ENCODE results near the gene ADCY3. TPM values are rescaled to one million over a fixed set of nuclear protein-coding genes. Genes with fewer than 3 reads are reported as not detected.

The ADCY3 gene
- polyA plus RNA-seq, 1 of the 3 experiments (the other 2 are of a cell fraction), result 53.9 TPM

DNA sequence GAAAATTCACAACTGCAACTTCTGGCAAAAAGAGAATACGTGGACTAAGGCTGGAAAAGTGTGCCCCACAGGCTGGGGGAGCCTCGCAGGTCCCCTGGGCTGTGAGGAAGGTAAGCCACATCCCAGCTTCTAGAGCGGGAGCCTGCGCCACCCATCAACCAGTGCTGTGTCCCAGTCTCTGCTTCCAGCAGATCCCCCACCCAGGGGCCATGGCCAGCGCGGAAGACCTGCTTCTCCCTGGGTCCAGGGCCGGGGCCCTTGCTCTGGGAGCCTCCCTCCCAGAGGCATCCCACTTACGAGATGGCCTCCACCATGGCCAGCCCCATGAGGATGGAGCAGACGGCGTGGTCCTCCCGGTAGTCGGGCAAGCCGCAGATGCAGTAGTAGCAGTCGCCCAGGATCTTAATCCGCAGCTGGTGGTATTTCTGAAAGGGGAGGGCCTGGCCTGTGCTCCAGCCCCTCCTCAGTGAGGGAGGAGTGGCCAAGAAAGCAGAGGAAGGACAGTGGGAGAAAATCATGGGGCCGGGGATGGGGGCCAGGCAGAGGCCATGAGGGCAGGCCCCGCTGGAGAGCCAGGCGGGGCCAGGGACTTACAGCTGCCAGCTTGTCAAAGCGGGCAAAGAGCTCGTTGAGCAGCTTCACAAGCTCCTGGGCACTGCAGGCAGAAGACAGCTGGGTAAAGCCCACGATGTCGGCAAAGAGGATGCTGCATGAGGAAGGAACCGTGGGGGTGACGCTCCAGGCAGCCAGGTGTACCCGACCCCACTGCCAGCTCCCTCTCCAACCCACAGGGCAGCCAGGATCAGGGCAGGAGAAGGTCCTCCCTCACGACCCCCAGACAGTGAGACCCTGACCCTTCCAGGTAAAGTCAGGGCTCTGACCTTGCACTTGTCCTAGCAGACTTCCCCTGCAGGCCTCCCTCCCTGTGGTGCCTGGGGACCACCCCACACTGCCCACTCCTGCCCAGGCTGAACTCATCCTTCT lies 78.8 kb downstream of the ADCY3 start:
- Histone ChIP-seq H3K4me1 (ENCODE audit: control insufficient read depth in 1 of 2, insufficient read depth in 2 of 2, low read depth in 1 of 2, low read length in 1 of 2) (no peaks in the 10 kb centered on the region), H3K79me2 (ENCODE audit: insufficient read depth) (no peaks in the 10 kb centered on the region), H3K27me3 (ENCODE audit: insufficient read depth) (no peaks in the 10 kb centered on the region), H3K9me2 (no peaks in the 10 kb centered on the region), H3K4me3 (ENCODE audit: low read depth in 2 of 2, low read length in 1 of 2) (no peak overlapping the region), H3K4me2 (no peak overlapping the region), H4K20me1 (ENCODE audit: insufficient read depth) (no peaks in the 10 kb centered on the region), H3K9ac (no peak overlapping the region), H3K9me3 (no peaks in the 10 kb centered on the region), H3F3A (replicated peaks; ENCODE audit: insufficient read depth) (no peaks in the 10 kb centered on the region), H3K27ac (ENCODE audit: low read depth in 2 of 2, low read length in 1 of 2) (no peak overlapping the region), H3K36me3 (replicated peaks in 1 of 2; ENCODE audit: control insufficient read depth in 1 of 2, insufficient read depth in 2 of 2, low read length in 1 of 2) (peaks cover 0 to 2% of the 10 kb centered on the region in 2 experiments), H2AFZ (ENCODE audit: low read depth) (no peak overlapping the region)
- ChIA-PET POLR2A (no interaction called here), CTCF (interaction anchor here (0.9 kb wide), 1 partner anchor 451 kb away, joined by 3 read pairs; no protein-coding TSS in a partner anchor)
- no peak for DNase-seq
- TF ChIP-seq, protein P1, sequence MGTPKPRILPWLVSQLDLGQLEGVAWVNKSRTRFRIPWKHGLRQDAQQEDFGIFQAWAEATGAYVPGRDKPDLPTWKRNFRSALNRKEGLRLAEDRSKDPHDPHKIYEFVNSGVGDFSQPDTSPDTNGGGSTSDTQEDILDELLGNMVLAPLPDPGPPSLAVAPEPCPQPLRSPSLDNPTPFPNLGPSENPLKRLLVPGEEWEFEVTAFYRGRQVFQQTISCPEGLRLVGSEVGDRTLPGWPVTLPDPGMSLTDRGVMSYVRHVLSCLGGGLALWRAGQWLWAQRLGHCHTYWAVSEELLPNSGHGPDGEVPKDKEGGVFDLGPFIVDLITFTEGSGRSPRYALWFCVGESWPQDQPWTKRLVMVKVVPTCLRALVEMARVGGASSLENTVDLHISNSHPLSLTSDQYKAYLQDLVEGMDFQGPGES (IDR thresholded peaks at IDR 0.05; ENCODE audit: low read depth, low read length), result no peak
- TF ChIP-seq MXI1 (IDR thresholded peaks at IDR 0.05; ENCODE audit: low read depth, low read length) (no peak), RCOR1 (IDR thresholded peaks at IDR 0.05; ENCODE audit: low read length) (no peak), SMC3 (IDR thresholded peaks at IDR 0.05; ENCODE audit: low read depth, low read length) (no peak)
- 95% methylated on average over 17 of the region's 26 CpGs for WGBS (ENCODE audit: low lambda C conversion rate)

DNA sequence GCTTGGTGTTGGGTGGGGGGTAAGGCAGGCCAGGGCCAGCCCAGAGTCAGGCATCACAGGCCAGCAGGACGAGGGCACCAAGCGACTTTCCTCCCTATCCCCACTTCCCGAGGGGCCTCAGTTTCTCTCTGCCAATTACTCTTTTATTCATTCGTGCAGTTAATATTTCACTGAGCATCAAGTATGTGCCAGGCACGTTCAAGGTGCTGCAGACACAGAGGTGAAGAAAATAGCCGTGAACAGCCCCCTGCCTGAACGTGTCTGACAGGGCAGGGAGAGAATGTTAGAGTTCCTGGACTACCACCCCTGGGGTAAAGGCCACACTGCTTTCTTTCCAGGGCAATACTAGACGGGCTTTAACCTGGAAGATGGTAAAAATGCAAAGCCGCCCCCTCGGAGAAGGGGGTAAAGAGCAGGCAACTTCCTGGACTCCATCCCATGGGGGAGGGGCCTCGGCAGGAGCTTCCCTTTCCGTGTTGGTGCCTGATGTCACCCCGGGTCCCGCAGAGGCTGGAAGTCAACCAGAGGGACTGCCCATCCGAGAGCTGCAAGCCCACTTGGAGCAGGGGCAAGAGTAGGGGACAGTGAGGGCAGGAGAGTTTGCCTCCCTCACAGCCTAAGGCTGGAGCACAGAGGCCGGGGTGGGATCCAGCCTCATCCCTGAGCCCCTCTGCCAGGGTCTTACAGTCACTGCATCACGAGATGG lies 79.7 kb downstream of the ADCY3 start:
- H3K27me3 ChIP-seq (ENCODE audit: insufficient read depth), result no peaks in the 10 kb centered on the region
- 89% methylated on average over 17 of the region's 17 CpGs for WGBS (ENCODE audit: low lambda C conversion rate)
- no peaks in the 10 kb centered on the region for H3K9me3 ChIP-seq
- H4K20me1 ChIP-seq (ENCODE audit: insufficient read depth), result no peaks in the 10 kb centered on the region
- H3K79me2 ChIP-seq (ENCODE audit: insufficient read depth), result no peaks in the 10 kb centered on the region
- H3K36me3 ChIP-seq (replicated peaks in 1 of 2; ENCODE audit: control insufficient read depth in 1 of 2, insufficient read depth in 2 of 2, low read length in 1 of 2), result peaks cover 0 to 2% of the 10 kb centered on the region in 2 experiments
- no peak for DNase-seq
- H3K4me2 ChIP-seq, result no peak overlapping the region
- no peaks in the 10 kb centered on the region for H3F3A ChIP-seq (replicated peaks; ENCODE audit: insufficient read depth)
- H2AFZ ChIP-seq (ENCODE audit: low read depth), result no peak overlapping the region
- no peaks in the 10 kb centered on the region for H3K4me1 ChIP-seq (ENCODE audit: control insufficient read depth in 1 of 2, insufficient read depth in 2 of 2, low read depth in 1 of 2, low read length in 1 of 2)
- ChIA-PET CTCF (no interaction called here), POLR2A (no interaction called here)
- H3K9me2 ChIP-seq, result no peaks in the 10 kb centered on the region
- H3K9ac ChIP-seq, result no peak overlapping the region
- H3K4me3 ChIP-seq (ENCODE audit: low read depth in 2 of 2, low read length in 1 of 2), result no peak overlapping the region
- no peak overlapping the region for H3K27ac ChIP-seq (ENCODE audit: low read depth in 2 of 2, low read length in 1 of 2)
- no peak for TF ChIP-seq EZH2phosphoT487 (IDR thresholded peaks at IDR 0.05; ENCODE audit: borderline replicate concordance, low read depth)
- TF ChIP-seq POLR2AphosphoS5 (IDR thresholded peaks at IDR 0.05; ENCODE audit: low read depth, low read length), result no peak
- TF ChIP-seq, protein P2, sequence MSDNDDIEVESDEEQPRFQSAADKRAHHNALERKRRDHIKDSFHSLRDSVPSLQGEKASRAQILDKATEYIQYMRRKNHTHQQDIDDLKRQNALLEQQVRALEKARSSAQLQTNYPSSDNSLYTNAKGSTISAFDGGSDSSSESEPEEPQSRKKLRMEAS (IDR thresholded peaks at IDR 0.05; ENCODE audit: low read depth), result no peak
- TF ChIP-seq, protein P1 (IDR thresholded peaks at IDR 0.05; ENCODE audit: low read depth, low read length), result no peak
- TF ChIP-seq, protein P3, sequence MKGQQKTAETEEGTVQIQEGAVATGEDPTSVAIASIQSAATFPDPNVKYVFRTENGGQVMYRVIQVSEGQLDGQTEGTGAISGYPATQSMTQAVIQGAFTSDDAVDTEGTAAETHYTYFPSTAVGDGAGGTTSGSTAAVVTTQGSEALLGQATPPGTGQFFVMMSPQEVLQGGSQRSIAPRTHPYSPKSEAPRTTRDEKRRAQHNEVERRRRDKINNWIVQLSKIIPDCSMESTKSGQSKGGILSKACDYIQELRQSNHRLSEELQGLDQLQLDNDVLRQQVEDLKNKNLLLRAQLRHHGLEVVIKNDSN (IDR thresholded peaks at IDR 0.05; ENCODE audit: borderline replicate concordance, low read depth), result no peak
- TF ChIP-seq RFX5 (IDR thresholded peaks at IDR 0.05; ENCODE audit: low read length), result no peak
- TF ChIP-seq MEF2A (IDR thresholded peaks at IDR 0.05; ENCODE audit: borderline replicate concordance, low read depth), result no peak
- no peak for TF ChIP-seq JUND (IDR thresholded peaks at IDR 0.05)
- TF ChIP-seq, protein P4, sequence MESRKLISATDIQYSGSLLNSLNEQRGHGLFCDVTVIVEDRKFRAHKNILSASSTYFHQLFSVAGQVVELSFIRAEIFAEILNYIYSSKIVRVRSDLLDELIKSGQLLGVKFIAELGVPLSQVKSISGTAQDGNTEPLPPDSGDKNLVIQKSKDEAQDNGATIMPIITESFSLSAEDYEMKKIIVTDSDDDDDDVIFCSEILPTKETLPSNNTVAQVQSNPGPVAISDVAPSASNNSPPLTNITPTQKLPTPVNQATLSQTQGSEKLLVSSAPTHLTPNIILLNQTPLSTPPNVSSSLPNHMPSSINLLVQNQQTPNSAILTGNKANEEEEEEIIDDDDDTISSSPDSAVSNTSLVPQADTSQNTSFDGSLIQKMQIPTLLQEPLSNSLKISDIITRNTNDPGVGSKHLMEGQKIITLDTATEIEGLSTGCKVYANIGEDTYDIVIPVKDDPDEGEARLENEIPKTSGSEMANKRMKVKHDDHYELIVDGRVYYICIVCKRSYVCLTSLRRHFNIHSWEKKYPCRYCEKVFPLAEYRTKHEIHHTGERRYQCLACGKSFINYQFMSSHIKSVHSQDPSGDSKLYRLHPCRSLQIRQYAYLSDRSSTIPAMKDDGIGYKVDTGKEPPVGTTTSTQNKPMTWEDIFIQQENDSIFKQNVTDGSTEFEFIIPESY (IDR thresholded peaks at IDR 0.05; ENCODE audit: borderline replicate concordance, low read depth), result no peak
- TF ChIP-seq TCF12 (IDR thresholded peaks at IDR 0.05), result no peak
- no peak for TF ChIP-seq EP300 (IDR thresholded peaks at IDR 0.05; ENCODE audit: borderline replicate concordance in 1 of 2, low read depth in 1 of 2, low read length in 1 of 2)
- no peak for TF ChIP-seq YY1 (IDR thresholded peaks at IDR 0.05; ENCODE audit: low read depth)
- TF ChIP-seq, protein P5, sequence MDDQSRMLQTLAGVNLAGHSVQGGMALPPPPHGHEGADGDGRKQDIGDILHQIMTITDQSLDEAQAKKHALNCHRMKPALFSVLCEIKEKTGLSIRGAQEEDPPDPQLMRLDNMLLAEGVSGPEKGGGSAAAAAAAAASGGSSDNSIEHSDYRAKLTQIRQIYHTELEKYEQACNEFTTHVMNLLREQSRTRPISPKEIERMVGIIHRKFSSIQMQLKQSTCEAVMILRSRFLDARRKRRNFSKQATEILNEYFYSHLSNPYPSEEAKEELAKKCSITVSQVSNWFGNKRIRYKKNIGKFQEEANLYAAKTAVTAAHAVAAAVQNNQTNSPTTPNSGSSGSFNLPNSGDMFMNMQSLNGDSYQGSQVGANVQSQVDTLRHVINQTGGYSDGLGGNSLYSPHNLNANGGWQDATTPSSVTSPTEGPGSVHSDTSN (IDR thresholded peaks at IDR 0.05), result no peak
- TF ChIP-seq TEAD4 (IDR thresholded peaks at IDR 0.05; ENCODE audit: borderline replicate concordance, insufficient read depth), result no peak
